Measurements from ENCODE around the gene ADAT2. TPM values are rescaled to one million over a fixed set of nuclear protein-coding genes. Genes with fewer than 3 reads are reported as not detected.
A peak's percentile ranks its signal among the peaks of the same experiment; 100 is the strongest.

ADAT2 gene
- polyA plus RNA-seq, 6 donors from 2014 or later, result 1.8 to 2.2 (median 2.0) TPM

DNA sequence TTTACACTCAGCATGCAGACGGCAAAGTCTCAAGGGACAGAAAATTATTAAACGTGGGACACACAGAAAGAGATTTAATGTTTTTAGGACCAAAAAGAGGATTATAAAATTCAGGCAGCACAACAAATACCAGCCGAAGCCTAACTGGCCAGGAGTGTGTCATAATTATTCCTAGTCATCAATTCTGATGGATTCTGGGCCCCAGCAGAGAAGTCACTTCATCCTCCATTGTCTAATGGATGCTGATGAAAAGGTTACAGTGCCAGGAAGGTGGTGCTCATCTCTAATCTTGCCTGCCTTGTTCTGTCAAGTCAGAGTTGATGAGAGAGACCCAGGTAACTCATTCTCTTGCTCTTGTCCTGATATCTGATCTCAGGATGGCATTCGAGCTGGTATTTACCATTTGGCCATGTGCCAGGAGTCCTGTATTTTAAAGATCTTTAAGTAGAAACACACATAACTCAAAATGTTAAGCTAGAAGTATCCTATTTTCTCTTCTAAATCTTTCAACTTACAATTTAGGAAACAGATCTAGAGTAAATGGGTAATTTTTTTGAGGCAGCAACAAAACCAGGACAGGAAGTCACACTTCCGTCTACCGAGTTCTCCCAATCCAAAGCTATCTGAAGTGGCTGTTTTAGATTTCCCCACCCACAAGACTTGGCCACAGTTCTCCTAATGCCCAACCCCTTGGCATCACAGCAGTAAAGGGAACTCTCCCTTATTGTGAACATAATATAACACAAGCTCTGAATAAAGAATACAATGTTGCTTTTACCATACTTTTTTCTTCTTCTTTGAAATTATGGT lies 50.0 kb downstream of the ADAT2 start:
- no peak overlapping the region for H3K4me3 Mint-ChIP-seq
- no peaks in the 10 kb centered on the region for H3K27me3 Mint-ChIP-seq
- peak overlapping the region in 1 of 6 donors; percentile 74 for H3K27ac Mint-ChIP-seq
- peak; percentile 41 to 52 for ATAC-seq (ENCODE audit: low read depth in 2 of 2)
- H3K9me3 Mint-ChIP-seq, result no peaks in the 10 kb centered on the region
- DNase-seq, result no peak
- H3K4me1 Mint-ChIP-seq, result peaks cover 4 to 6% (median 6%) of the 10 kb centered on the region in 3 donors
- H3K36me3 Mint-ChIP-seq, result no peaks in the 10 kb centered on the region

DNA sequence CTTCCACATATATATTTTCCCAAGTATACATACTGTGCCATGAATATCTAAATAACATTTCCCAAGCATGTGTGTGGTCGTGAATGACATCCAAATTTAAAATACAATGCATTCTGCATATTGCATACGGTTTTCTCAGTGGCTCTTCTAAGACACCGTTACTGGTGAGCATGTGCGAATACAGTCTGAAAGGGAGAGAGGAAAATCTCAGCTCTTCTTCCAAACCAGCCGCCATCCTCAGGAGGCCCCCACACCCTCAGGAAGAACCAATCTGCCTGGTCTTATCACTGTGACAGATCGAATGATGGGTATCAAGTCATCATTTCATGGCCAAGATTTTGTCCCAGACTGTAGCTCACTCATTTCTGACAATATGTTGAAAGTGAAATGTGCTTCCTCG lies 50.7 kb downstream of the ADAT2 start:
- Mint-ChIP-seq H3K36me3 (no peaks in the 10 kb centered on the region), H3K27ac (peak overlapping the region in 1 of 6 donors; percentile 74), H3K4me3 (no peak overlapping the region), H3K4me1 (peaks cover 4 to 6% (median 6%) of the 10 kb centered on the region in 3 donors), H3K9me3 (no peaks in the 10 kb centered on the region), H3K27me3 (no peaks in the 10 kb centered on the region)
- ATAC-seq (ENCODE audit: low read depth in 2 of 2), result no peak
- DNase-seq, result no peak

DNA sequence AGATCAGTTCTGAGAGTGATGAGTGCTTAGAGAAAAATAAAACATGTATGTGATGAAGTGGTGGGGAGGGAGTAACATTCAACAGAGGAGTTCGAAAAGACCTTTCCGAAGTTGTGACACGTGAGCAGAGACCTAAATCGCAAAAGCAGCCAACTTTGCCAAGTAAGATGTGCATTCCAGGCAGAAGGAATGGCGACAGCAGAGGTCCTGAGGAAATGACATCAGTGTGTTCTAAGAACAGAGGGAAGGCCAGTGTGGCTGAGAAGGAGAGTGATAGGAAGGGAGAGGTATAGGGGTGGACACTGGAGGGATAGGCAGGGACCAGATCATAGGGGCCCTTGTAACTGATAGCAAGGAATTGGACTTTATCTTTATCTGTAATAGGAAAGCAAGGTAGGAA lies 51.3 kb downstream of the ADAT2 start:
- Mint-ChIP-seq H3K27ac (peak overlapping the region in 2 of 6 donors; percentile 5 to 79), H3K4me3 (no peak overlapping the region), H3K27me3 (no peaks in the 10 kb centered on the region), H3K9me3 (no peaks in the 10 kb centered on the region), H3K36me3 (no peaks in the 10 kb centered on the region), H3K4me1 (peaks cover 4 to 6% (median 6%) of the 10 kb centered on the region in 3 donors)
- no peak for ATAC-seq (ENCODE audit: low read depth in 2 of 2)
- no peak for DNase-seq

DNA sequence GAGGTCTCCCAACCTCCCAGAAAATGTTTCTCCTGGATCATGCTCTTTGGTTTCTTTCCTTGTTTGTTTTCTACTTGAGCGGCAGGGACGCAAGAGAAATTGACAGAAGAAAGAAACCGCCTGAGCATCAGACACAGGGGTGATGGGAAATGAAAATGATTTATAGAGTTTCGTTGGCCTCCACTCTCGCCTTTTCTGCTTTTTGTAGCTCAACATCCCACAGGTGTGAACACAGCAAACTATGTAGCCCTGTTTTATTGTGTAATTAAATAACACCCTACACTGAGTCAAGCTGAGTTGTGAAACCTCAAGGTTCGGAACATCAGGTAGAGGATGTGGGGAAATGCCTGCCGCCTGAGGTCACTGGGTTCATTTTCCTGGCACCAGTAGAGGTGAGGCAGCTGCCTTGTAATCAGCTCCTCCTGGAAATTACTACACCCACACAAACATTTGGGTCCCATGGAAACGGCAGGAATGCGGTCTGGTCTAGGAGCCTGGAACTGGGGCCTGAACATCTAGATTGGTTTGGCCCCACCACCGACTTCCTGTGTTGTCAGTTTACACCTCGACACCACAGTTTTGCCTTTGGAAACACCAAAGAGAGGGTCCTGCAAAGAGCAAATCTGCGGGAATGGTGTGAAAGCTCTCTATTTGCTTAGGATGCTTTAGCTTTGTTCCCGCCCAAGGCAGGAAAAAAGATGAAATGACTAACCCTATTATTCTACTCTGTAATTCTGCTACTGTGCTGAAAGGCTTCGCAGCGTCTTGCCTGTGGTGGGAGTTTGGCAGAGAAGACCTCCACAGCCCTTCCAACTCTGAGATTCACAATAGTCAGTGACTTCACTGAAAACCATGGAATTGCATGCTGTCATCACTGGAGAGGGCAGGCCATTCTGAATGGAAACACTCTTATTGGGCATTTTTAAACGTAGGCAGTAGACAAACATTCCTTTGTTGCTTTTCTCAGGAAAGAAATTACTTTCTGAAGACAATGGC lies 53.0 kb downstream of the ADAT2 start:
- Mint-ChIP-seq H3K36me3 (no peaks in the 10 kb centered on the region), H3K4me1 (peaks cover 4 to 6% (median 6%) of the 10 kb centered on the region in 3 donors), H3K27me3 (peaks cover 0 to 9% (median 0%) of the 10 kb centered on the region in 3 donors), H3K9me3 (no peaks in the 10 kb centered on the region), H3K27ac (no peak overlapping the region), H3K4me3 (peak overlapping the region in 1 of 8 donors; percentile 31)
- no peak for ATAC-seq (ENCODE audit: low read depth in 2 of 2)
- no peak for DNase-seq

DNA sequence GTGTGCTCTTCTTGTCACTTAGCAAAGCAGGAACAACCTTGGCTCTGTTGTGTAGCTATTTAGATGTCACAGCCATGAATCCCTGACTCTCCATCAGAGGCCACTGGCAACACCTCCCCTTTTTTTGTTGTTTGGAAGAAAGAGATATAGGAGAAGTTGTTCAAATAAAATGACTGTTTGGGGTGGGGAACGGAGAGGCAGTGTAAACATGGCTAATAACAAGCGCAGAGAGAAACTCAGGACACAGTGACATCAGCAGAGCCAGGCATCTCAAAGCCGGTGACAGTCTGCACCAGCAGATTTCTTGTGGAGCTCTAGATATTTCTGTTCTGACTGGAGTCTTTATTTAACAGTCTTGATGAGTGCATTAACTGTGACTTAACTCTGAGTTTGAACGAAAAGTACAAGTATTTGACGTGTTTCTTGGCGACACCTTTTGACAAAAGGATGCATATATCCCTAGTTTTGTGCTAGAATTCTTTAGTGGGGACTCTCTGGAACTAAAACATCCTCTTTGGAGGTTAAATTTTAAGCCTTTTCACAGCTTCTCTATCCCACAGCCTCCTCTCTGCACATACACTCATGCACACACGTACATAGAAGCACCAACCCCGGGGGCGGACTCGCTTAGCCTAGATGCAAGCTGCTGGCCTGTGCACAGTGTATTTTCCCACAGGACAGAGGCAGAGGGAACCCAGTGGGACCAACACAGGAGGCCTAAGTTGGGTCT lies 53.8 kb downstream of the ADAT2 start:
- Mint-ChIP-seq H3K4me1 (peaks cover 4 to 6% (median 6%) of the 10 kb centered on the region in 3 donors), H3K27ac (peak overlapping the region in 1 of 6 donors; percentile 34), H3K9me3 (no peaks in the 10 kb centered on the region), H3K36me3 (no peaks in the 10 kb centered on the region), H3K4me3 (no peak overlapping the region), H3K27me3 (peaks cover 0 to 11% (median 0%) of the 10 kb centered on the region in 3 donors)
- ATAC-seq (ENCODE audit: low read depth in 2 of 2) (no peak), DNase-seq (no peak)

DNA sequence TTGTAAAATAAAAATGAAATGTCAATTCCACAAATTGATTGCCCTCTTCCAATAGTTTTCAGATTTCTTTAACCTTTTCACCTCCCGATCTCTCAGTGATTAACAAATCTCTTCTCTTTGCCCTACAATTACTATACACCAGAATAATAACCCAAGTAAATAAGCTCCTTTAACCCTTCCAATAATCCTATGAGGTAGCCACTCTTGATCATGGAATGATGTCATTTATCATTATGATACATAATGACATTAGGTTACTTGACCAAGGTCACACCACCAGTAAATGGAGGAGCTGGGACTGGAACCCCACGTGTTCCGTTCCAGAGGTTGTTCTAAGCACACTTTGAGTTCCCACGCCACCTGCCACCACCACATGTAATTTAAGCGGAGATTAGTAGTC lies 54.8 kb downstream of the ADAT2 start:
- H3K4me3 Mint-ChIP-seq, result no peak overlapping the region
- peaks cover 0 to 11% (median 0%) of the 10 kb centered on the region in 3 donors for H3K27me3 Mint-ChIP-seq
- H3K4me1 Mint-ChIP-seq, result peaks cover 2 to 3% (median 3%) of the 10 kb centered on the region in 3 donors
- H3K36me3 Mint-ChIP-seq, result no peaks in the 10 kb centered on the region
- no peak for DNase-seq
- ATAC-seq (ENCODE audit: low read depth in 2 of 2), result no peak
- no peak overlapping the region for H3K27ac Mint-ChIP-seq
- H3K9me3 Mint-ChIP-seq, result no peaks in the 10 kb centered on the region

DNA sequence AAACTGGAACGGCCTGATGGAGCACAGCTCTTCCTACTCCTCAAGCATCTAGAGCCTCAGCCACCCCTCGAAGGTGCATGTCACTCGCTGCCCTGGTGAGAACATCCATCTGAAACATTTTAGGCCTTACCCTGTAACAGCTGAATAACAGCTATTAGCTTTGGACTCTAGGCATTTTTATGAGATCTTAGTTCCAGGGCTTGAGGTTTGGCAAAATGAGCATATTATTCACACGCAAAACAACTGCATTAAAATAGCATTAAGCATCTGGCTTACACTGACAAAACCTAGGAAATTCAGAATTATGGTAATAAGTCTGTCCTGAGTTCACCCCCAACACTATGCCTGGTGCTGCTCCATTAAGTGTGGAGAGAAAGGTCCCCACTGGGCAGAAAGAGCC lies 56.1 kb downstream of the ADAT2 start:
- Mint-ChIP-seq H3K9me3 (no peaks in the 10 kb centered on the region), H3K27me3 (peaks cover 0 to 11% (median 0%) of the 10 kb centered on the region in 3 donors), H3K27ac (no peak overlapping the region), H3K4me1 (no peaks in the 10 kb centered on the region), H3K4me3 (no peak overlapping the region), H3K36me3 (no peaks in the 10 kb centered on the region)
- DNase-seq (no peak), ATAC-seq (ENCODE audit: low read depth in 2 of 2) (no peak)

DNA sequence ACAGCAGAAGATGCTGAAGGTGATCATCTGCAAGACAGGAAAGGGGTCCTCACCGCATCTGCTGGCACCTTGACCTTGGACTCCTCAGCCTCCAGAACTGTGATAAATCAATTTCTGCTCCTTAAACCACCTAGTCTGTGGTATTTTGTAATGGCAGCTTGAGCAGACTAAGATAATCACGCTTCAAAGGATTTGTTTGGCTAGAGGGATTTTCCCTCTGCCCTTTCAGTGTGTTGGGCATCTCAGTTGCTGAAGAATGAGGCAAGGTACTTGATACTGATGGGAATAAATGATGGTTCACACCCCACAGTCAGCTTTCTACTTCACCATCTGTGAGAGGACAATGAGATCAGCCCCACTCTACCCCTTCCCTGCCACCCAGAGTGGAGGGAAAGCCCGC lies 60.2 kb downstream of the ADAT2 start:
- ATAC-seq (ENCODE audit: low read depth in 2 of 2), result no peak
- peaks cover 0 to 2% (median 0%) of the 10 kb centered on the region in 7 donors for H3K9me3 Mint-ChIP-seq
- H3K4me3 Mint-ChIP-seq, result no peak overlapping the region
- H3K27me3 Mint-ChIP-seq, result peaks cover 0 to 11% (median 4%) of the 10 kb centered on the region in 3 donors
- DNase-seq, result no peak
- no peaks in the 10 kb centered on the region for H3K36me3 Mint-ChIP-seq
- H3K4me1 Mint-ChIP-seq, result no peaks in the 10 kb centered on the region
- H3K27ac Mint-ChIP-seq, result peak overlapping the region in 1 of 6 donors; percentile 39

DNA sequence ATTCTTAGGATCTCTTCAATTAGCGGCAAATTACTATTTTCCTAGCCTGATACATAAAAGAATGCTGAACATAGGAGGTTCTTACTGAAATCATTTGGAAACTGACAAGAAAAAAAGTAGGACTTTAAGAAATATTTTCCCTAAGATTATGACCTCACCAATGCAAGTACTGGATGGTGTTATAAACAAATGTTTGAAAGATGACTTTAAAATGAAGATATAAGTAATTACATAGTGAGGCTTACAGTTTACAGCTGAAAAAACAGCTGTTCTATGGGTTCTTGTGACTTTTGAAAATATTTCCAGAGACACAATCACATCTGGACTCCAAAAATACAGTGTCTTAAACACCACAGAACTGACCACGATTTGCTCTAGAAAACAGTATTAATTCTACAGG lies 64.9 kb downstream of the ADAT2 start:
- Mint-ChIP-seq H3K9me3 (peaks cover 0 to 15% (median 7%) of the 10 kb centered on the region in 7 donors), H3K27ac (no peak overlapping the region), H3K4me1 (no peaks in the 10 kb centered on the region), H3K27me3 (peaks cover 0 to 16% (median 6%) of the 10 kb centered on the region in 3 donors), H3K36me3 (no peaks in the 10 kb centered on the region), H3K4me3 (no peak overlapping the region)
- ATAC-seq (ENCODE audit: low read depth in 2 of 2) (no peak), DNase-seq (no peak)

DNA sequence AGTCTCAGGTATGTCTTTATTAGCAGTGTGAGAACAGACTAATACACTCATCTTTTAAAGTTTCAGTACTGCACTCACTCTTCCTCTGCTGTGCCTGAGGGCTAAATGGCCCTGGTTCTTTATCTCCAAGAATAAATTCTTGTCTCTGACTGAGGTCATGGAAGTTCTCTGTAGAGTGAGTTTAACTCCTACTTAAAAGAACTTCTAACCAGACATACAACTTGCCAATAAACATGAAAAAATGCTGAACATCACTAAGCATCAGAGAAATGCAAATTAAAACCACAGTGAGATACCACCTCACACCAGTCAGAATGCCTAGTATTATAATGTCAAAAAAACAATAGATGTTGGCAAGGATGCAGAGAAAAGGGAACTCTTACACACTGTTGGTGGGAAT lies 73.6 kb downstream of the ADAT2 start:
- H3K27me3 Mint-ChIP-seq, result peaks cover 19 to 34% (median 24%) of the 10 kb centered on the region in 3 donors
- H3K4me1 Mint-ChIP-seq, result no peaks in the 10 kb centered on the region
- no peak for ATAC-seq (ENCODE audit: low read depth in 2 of 2)
- DNase-seq, result no peak
- no peaks in the 10 kb centered on the region for H3K36me3 Mint-ChIP-seq
- no peak overlapping the region for H3K4me3 Mint-ChIP-seq
- H3K9me3 Mint-ChIP-seq, result peaks cover 3 to 17% (median 7%) of the 10 kb centered on the region in 7 donors
- no peak overlapping the region for H3K27ac Mint-ChIP-seq

DNA sequence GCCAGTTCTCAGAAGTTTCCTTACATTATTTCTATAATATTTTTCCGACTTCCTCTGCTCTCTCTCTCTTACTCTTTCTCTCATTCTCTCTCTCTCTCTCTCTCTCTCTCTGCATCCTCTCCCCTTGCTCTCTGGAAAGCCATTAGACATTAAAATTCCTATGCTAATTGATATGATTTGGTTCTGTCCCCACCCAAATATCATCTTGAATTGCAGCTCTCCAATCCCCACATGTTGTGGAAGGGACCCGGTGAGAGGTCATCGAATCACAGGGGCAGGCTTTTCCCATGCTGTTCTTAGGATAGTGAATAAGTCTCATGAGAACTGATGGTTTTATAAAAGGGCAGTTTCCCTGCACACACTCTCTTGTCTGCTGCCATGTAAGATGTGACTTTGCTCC lies 74.1 kb downstream of the ADAT2 start:
- Mint-ChIP-seq H3K4me3 (no peak overlapping the region), H3K4me1 (no peaks in the 10 kb centered on the region), H3K27me3 (peaks cover 19 to 30% (median 25%) of the 10 kb centered on the region in 3 donors), H3K36me3 (no peaks in the 10 kb centered on the region), H3K27ac (peak overlapping the region in 1 of 6 donors; percentile 43), H3K9me3 (peaks cover 3 to 15% (median 5%) of the 10 kb centered on the region in 7 donors)
- no peak for DNase-seq
- ATAC-seq (ENCODE audit: low read depth in 2 of 2), result no peak

DNA sequence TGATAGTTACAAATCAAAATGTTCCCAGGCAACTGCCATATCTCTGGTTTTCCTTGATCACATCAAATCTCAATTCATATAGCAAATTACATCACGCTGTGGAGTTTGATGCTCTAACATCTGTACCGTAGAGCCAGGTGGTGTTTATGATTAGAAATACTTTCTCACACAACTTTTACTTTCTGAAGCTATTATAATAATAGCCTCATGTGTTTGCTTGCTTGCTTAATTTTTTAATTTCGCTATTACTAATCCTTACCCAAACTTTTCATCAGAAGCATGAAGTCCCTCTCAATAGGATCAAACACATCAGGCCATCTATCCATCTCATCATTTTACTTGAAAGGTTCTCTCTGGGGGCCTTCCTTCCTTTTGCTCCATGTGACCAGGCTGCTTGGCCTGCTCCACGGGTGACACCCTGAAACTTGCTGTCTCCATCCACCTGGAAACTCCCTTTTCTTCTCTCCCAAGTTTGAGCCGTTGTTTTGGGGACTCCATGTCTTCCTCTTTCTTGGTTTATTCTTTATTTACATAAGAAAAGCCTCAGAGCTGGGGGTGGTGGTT lies 75.4 kb downstream of the ADAT2 start:
- no peak for ATAC-seq (ENCODE audit: low read depth in 2 of 2)
- H3K27ac Mint-ChIP-seq, result peak overlapping the region in 1 of 6 donors; percentile 17
- no peaks in the 10 kb centered on the region for H3K36me3 Mint-ChIP-seq
- no peaks in the 10 kb centered on the region for H3K4me1 Mint-ChIP-seq
- DNase-seq, result no peak
- no peak overlapping the region for H3K4me3 Mint-ChIP-seq
- peaks cover 15 to 25% (median 22%) of the 10 kb centered on the region in 3 donors for H3K27me3 Mint-ChIP-seq
- H3K9me3 Mint-ChIP-seq, result peaks cover 3 to 15% (median 5%) of the 10 kb centered on the region in 7 donors

Data from naive B cell (primary cell).